T follicular helper cell (primary cell): Measurements from ENCODE around the gene CD63.

ENCODE experiments used
- DNase-seq: peaks from one replicate; pipeline ENCODE4 v3.0.0-alpha.2; 2020; ENCODE audit warnings: low read depth

Gene CD63

GRCh38 chr12:55686366-55687010 is 42.3 kb downstream of the CD63 start:
- no peak for DNase-seq

DNA sequence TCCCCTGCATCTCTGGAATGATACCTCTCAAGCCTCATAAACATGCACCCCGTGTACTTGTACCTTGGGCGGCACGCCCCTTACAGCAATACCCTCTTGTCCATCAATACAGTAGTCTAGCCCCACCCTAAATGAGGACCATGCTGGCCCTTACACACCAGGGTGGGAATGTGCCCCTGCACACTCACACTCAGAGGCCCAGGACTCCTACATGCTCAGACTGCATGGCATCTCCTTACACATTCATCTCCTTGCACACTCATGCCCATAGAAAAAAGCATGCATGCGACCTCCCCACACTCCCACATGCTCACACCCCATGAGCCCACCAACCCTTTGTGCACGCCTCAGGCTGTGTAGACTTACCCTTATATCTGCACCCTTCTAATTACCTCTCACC is 43.1 kb downstream of the CD63 start:
- no peak for DNase-seq

- DNase-seq: no peak
Observed at GRCh38 chr12:55684761-55685370, 43.9 kb downstream of the CD63 start.

GRCh38 chr12:55683676-55684075 is 45.1 kb downstream of the CD63 start:
- no peak for DNase-seq

- DNase-seq: no peak
Observed at GRCh38 chr12:55682087-55682796, 46.6 kb downstream of the CD63 start.

DNA sequence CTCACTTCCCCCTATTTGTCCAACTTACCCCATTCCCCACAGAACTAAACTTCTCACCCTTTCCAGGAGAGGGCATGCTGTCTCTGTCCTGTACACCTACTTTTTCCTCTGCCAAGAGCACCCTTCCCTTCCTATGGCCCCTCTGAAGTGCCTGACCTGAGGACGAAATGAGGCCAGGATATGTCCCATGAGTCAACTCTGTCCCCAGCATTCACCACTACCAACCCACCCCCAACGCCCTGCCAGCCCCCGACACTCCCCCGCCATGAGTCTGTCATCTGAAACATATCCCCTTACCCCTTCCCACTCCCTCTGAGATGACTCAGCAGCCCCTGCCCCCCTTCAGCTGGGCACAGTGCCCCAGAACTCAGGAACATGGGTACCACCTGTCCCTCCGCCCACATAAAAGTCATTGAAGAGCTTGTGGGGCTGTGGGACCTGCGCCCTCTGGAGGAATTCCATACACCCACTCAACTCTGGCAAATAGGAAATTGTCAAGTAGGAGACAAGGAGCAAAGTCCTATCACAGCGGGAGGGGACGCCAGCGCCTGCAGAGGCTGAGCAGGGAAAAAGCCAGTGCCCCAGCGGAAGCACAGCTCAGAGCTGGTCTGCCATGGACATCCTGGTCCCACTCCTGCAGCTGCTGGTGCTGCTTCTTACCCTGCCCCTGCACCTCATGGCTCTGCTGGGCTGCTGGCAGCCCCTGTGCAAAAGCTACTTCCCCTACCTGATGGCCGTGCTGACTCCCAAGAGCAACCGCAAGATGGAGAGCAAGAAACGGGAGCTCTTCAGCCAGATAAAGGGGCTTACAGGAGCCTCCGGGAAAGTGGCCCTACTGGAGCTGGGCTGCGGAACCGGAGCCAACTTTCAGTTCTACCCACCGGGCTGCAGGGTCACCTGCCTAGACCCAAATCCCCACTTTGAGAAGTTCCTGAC is 47.4 kb downstream of the CD63 start:
- no peak for DNase-seq

DNA sequence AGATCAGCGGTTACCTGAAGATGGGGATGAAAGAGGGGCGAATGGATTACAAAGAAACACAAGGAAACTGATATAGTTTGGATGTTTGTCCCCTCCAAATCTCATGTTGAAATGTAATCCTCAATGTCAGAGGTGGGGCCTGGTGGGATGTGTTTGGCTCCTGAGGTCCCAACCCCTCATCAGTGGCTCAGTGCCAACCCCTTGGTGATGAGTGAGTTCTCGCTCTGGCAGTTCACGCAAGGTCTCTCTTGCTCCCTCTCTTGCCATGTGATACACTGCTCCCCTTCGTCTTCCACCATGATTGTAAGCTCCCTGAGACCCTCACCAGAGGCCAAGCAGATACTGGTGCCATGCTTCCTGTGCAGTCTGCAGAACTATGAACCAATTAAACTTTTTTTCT is 49.1 kb downstream of the CD63 start:
- no peak for DNase-seq

DNA sequence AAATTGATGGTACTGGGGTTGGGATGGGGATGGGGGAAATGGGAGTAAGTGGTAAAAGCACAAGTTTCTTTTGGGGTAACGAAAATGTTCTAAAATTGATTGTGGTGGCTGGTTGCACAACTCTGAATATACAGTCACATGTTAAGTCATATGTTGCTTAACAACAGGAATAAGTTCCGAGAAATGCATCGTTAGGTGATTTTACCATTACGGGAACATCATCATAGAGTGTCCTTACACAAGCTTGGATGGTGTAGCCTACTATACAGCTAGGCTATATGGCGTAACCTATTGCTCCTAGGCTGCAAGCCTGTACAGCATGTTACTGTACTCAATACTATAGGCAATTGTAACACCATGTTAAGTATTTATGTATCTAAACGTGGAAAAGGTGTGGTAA is 52.1 kb downstream of the CD63 start:
- no peak for DNase-seq

DNA sequence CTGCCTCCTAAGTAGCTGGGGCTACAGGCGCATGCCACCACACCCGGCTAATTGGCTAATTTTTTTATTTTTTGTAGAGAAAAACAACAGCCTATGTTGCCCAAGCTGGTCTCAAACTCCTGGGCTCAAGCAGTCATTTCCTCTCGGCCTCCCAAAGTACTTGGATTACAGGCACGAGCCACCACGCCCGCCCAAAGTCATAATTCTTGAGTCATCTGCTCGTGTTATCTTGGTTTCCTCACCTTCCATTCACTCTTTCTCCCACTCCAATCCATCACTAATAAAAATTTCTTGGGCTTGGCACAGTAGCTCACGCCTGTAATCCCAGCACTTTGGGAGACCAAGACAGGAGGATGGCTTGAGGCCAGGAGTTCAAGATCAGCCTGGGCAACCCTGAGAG is 53.1 kb downstream of the CD63 start:
- no peak for DNase-seq
